SK-N-SH treated with all-trans-retinoic acid at 6 μM for 48 hours (cell line): ENCODE measurements around the gene ASPDH.
"Not testable (repeated sequence)": the region's sequence is repeated elsewhere in the genome, so short reads cannot be mapped to it uniquely, and the experiment has no call there.

ENCODE experiments used
- CSDC2 ChIP-seq: fragments of 250-450 bp; sonication (Bioruptor Pico); IDR thresholded peaks from 2 replicates; pipeline ENCODE4 v1.5.0; 2020; ENCODE audit warnings: mild to moderate bottlenecking, moderate library complexity
- ESRRG ChIP-seq: fragments of 250-450 bp; sonication (Bioruptor Pico); IDR thresholded peaks from 2 replicates; pipeline ENCODE4 v1.6.1; 2021; ENCODE audit warnings: mild to moderate bottlenecking
- ISL1 ChIP-seq: fragments of 250-450 bp; sonication (Bioruptor Pico); IDR thresholded peaks from 2 replicates; pipeline ENCODE4 v2.1.2; 2022; ENCODE audit warnings: mild to moderate bottlenecking, moderate library complexity
- OSR1 ChIP-seq: fragments of 250-450 bp; sonication (Bioruptor Pico); IDR thresholded peaks from 2 replicates; pipeline ENCODE4 v1.8.0; 2022; ENCODE audit warnings: moderate library complexity, mild to moderate bottlenecking, inconsistent platforms
- RARB ChIP-seq: fragments of 250-450 bp; sonication (Bioruptor Pico); IDR thresholded peaks from 2 replicates; pipeline ENCODE4 v1.8.0; 2021; ENCODE audit warnings: mild to moderate bottlenecking, moderate library complexity
- ZC3H10 ChIP-seq: fragments of 250-450 bp; sonication (Bioruptor Pico); IDR thresholded peaks from 2 replicates; pipeline ENCODE4 v1.5.1; 2021; ENCODE audit warnings: mild to moderate bottlenecking, moderate library complexity
- ZFP3 ChIP-seq: fragments of 250-450 bp; sonication (Bioruptor Pico); IDR thresholded peaks from 2 replicates; pipeline ENCODE4 v1.5.0; 2020; ENCODE audit warnings: mild to moderate bottlenecking, moderate library complexity
- ZFP30 ChIP-seq: fragments of 450-650 bp; formaldehyde crosslinking; IDR thresholded peaks from 2 replicates; pipeline ENCODE4 v1.5.0; 2022; ENCODE audit warnings: mild to moderate bottlenecking, moderate library complexity
- ZNF565 ChIP-seq: fragments of 450-650 bp; formaldehyde crosslinking; conservative IDR thresholded peaks from 2 replicates; pipeline ENCODE4 v1.5.0; 2020; ENCODE audit warnings: low read depth, mild to moderate bottlenecking, moderate library complexity
- ZNF8 ChIP-seq: fragments of 450-650 bp; formaldehyde crosslinking; IDR thresholded peaks from 2 replicates; pipeline ENCODE4 v1.5.0; 2020; ENCODE audit warnings: mild to moderate bottlenecking, moderate library complexity
- TF ChIP-seq, protein P1 (sequence below): fragments of 250-450 bp; sonication (Bioruptor Pico); IDR thresholded peaks from 2 replicates; pipeline ENCODE4 v1.8.0; 2020; ENCODE audit warnings: mild to moderate bottlenecking, moderate library complexity, borderline replicate concordance
- TF ChIP-seq, protein P2 (sequence below): fragments of 250-450 bp; sonication (Bioruptor Pico); IDR thresholded peaks from 2 replicates; pipeline ENCODE4 v1.5.1; 2020; ENCODE audit warnings: low read depth, mild to moderate bottlenecking, moderate library complexity
- TF ChIP-seq, protein P3 (sequence below): fragments of 250-450 bp; sonication (Bioruptor Pico); IDR thresholded peaks from 2 replicates; pipeline ENCODE4 v1.5.1; 2021; ENCODE audit warnings: mild to moderate bottlenecking, moderate library complexity

DNA sequence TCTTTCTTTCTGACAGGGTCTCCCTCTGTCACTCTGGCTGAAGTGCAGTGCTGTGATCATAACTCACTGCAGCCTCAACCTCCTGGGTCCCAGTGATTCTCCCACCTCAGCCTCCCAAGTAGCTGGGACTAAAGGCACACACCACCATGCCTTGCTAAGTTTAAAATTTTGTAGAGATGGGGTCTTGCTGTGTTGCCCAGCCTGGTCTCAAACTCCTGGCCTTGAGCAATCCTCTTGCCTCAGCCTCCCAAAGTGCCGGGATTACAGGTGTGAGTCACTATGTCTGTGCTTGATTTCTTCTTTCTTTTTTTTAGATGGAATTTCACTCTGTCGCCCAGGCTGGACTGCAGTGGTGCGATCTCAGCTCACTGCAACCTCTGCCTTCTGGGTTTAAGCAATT, 14.3 kb upstream of the ASPDH start:
- not testable (repeated sequence) for TF ChIP-seq ZNF565 (CRISPR knock-in tag); ZNF8 (CRISPR knock-in tag); ZFP3; RARB (CRISPR knock-in tag); ISL1 (CRISPR knock-in tag); ESRRG (CRISPR knock-in tag); CSDC2 (CRISPR knock-in tag); OSR1; ZFP30 (CRISPR knock-in tag); ZC3H10 (CRISPR knock-in tag)
- TF ChIP-seq, protein P1, sequence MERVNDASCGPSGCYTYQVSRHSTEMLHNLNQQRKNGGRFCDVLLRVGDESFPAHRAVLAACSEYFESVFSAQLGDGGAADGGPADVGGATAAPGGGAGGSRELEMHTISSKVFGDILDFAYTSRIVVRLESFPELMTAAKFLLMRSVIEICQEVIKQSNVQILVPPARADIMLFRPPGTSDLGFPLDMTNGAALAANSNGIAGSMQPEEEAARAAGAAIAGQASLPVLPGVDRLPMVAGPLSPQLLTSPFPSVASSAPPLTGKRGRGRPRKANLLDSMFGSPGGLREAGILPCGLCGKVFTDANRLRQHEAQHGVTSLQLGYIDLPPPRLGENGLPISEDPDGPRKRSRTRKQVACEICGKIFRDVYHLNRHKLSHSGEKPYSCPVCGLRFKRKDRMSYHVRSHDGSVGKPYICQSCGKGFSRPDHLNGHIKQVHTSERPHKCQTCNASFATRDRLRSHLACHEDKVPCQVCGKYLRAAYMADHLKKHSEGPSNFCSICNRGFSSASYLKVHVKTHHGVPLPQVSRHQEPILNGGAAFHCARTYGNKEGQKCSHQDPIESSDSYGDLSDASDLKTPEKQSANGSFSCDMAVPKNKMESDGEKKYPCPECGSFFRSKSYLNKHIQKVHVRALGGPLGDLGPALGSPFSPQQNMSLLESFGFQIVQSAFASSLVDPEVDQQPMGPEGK: not testable (repeated sequence)
- TF ChIP-seq, protein P2, sequence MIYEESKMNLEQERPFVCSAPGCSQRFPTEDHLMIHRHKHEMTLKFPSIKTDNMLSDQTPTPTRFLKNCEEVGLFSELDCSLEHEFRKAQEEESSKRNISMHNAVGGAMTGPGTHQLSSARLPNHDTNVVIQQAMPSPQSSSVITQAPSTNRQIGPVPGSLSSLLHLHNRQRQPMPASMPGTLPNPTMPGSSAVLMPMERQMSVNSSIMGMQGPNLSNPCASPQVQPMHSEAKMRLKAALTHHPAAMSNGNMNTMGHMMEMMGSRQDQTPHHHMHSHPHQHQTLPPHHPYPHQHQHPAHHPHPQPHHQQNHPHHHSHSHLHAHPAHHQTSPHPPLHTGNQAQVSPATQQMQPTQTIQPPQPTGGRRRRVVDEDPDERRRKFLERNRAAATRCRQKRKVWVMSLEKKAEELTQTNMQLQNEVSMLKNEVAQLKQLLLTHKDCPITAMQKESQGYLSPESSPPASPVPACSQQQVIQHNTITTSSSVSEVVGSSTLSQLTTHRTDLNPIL (CRISPR knock-in tag): not testable (repeated sequence)
- TF ChIP-seq, protein P3, sequence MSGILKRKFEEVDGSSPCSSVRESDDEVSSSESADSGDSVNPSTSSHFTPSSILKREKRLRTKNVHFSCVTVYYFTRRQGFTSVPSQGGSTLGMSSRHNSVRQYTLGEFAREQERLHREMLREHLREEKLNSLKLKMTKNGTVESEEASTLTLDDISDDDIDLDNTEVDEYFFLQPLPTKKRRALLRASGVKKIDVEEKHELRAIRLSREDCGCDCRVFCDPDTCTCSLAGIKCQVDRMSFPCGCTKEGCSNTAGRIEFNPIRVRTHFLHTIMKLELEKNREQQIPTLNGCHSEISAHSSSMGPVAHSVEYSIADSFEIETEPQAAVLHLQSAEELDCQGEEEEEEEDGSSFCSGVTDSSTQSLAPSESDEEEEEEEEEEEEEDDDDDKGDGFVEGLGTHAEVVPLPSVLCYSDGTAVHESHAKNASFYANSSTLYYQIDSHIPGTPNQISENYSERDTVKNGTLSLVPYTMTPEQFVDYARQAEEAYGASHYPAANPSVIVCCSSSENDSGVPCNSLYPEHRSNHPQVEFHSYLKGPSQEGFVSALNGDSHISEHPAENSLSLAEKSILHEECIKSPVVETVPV: not testable (repeated sequence)
